Measurements from ENCODE around the gene EFHD1. TPM values are rescaled to one million over a fixed set of nuclear protein-coding genes. Genes with fewer than 3 reads are reported as not detected.
A peak's percentile ranks its signal among the peaks of the same experiment; 100 is the strongest.
"Not testable (repeated sequence)": the region's sequence is repeated elsewhere in the genome, so short reads cannot be mapped to it uniquely, and the experiment has no call there.

Gene EFHD1
- total RNA-seq, 5 donors from 2014 or later (not counting 1 experiment from before 2014, with no cell fraction given) = 0.93 to 3.0 (median 2.3) TPM

DNA sequence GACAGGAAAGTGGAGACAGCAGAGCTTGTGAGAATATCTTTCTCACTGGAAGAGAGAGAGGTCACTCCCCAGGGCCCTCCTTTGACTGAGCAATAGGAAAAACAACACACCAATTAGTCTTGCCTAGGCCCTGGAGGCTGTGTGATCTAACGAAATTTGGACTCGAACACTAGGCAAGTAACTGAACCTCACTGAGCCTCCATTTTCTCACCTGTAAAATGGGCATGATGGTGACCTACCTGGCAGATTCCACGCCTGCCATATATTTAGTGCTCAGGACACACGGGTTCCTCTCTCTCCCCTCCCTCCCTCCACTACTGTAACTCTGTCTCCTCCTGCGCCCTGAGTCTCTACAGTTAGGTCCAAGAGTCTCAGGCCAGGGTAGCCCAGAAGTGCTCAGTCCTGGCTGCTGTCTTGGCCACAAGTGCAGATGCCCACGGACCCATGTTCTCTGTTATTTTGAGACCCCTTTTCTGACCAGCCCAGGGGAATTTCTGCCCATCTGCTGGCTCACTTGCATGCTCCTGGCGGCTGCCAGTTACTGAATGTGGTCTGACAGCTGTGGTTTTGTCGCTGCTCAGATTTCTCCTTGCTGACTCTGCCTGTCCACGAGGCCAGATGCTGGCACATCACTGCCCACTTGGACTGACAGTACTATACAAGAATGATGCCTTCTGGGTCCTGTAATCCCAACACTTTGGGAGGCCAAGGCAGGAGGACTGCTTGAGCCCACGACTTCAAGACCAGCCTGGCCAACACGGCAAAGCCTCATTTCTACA lies 54.2 kb downstream of the EFHD1 start:
- H3K36me3 ChIP-seq (ENCODE audit: control insufficient read depth in 2 of 2, extremely low read depth in 1 of 2, insufficient read depth in 1 of 2, low read length in 1 of 2) = no peaks in the 10 kb centered on the region
- Mint-ChIP-seq H3K4me1 (no peaks in the 10 kb centered on the region), H3K27me3 (peaks cover 0 to 1% of the 10 kb centered on the region in 2 donors), H3K27ac (peak overlapping the region in 1 of 2 donors; percentile 28), H3K36me3 (no peaks in the 10 kb centered on the region), H3K9me3 (no peaks in the 10 kb centered on the region), H3K4me3 (no peak overlapping the region)
- H3K9me3 ChIP-seq = no peaks in the 10 kb centered on the region
- ATAC-seq (replicated peaks in 1 of 4) (no peak), DNase-seq (no peak)
- no peaks in the 10 kb centered on the region for H3K4me1 ChIP-seq (ENCODE audit: control insufficient read depth in 1 of 2, extremely low read depth in 1 of 2, insufficient read depth in 2 of 2, low read length in 2 of 2)
- no peak overlapping the region for H3K4me3 ChIP-seq (ENCODE audit: control insufficient read depth in 1 of 2, extremely low read depth in 1 of 2, low read length in 1 of 2)
- no peak overlapping the region for H3K27ac ChIP-seq (ENCODE audit: low read length)
- ChIA-PET POLR2A (interaction anchor here (0.6 to 0.7 kb wide), 2 partner anchors 141 to 197 kb away, joined by 3 to 7 read pairs; no protein-coding TSS in a partner anchor), CTCF (interaction anchor here in 1 of 2 donors (0.6 to 0.7 kb wide), 2 partner anchors 26 to 75 kb away, joined by 3 to 6 read pairs; no protein-coding TSS in a partner anchor)
- WGBS (ENCODE audit: insufficient coverage) = 68% methylated on average over 9 of the region's 11 CpGs
- H3K27me3 ChIP-seq (replicated peaks in 1 of 2; ENCODE audit: control insufficient read depth in 2 of 2, extremely low read depth in 1 of 2, insufficient read depth in 2 of 2, low read length in 1 of 2) = peaks cover 0 to 3% of the 10 kb centered on the region in 2 experiments

DNA sequence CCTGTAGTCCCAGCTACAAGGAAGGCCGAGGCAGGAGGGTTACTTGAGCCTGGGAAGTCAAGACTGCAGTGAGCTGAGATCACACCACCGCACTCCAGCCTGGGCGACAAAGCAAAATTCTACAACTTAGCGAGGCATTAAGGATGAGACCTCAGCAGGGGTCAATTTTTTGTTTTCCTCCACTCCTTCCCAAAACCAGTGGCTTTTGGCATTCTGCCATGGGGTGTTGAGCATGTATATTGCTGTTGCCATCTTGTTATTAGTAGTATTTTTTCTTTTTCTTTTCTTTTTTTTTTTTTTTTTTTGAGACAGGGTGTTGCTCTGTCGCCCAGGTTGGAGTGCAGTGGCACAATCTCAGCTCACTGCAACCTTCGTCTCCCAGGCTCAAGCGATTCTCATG lies 54.8 kb downstream of the EFHD1 start:
- Mint-ChIP-seq H3K9me3 (no peaks in the 10 kb centered on the region), H3K4me1 (no peaks in the 10 kb centered on the region), H3K4me3 (no peak overlapping the region), H3K27ac (no peak overlapping the region), H3K36me3 (no peaks in the 10 kb centered on the region), H3K27me3 (no peaks in the 10 kb centered on the region)
- POLR2A ChIA-PET = no interaction called here
- DNase-seq (no peak), ATAC-seq (replicated peaks in 1 of 4) (no peak)
- CTCF ChIA-PET = no interaction called here
- Histone ChIP-seq H3K36me3 (ENCODE audit: control insufficient read depth in 2 of 2, extremely low read depth in 1 of 2, insufficient read depth in 1 of 2, low read length in 1 of 2) (no peaks in the 10 kb centered on the region), H3K4me3 (ENCODE audit: control insufficient read depth in 1 of 2, extremely low read depth in 1 of 2, low read length in 1 of 2) (no peak overlapping the region), H3K27me3 (replicated peaks in 1 of 2; ENCODE audit: control insufficient read depth in 2 of 2, extremely low read depth in 1 of 2, insufficient read depth in 2 of 2, low read length in 1 of 2) (peaks cover 0 to 3% of the 10 kb centered on the region in 2 experiments), H3K4me1 (ENCODE audit: control insufficient read depth in 1 of 2, extremely low read depth in 1 of 2, insufficient read depth in 2 of 2, low read length in 2 of 2) (no peaks in the 10 kb centered on the region), H3K9me3 (no peaks in the 10 kb centered on the region), H3K27ac (ENCODE audit: low read length) (no peak overlapping the region)
- 96% methylated on average over 4 of the region's 7 CpGs for WGBS (ENCODE audit: insufficient coverage)

DNA sequence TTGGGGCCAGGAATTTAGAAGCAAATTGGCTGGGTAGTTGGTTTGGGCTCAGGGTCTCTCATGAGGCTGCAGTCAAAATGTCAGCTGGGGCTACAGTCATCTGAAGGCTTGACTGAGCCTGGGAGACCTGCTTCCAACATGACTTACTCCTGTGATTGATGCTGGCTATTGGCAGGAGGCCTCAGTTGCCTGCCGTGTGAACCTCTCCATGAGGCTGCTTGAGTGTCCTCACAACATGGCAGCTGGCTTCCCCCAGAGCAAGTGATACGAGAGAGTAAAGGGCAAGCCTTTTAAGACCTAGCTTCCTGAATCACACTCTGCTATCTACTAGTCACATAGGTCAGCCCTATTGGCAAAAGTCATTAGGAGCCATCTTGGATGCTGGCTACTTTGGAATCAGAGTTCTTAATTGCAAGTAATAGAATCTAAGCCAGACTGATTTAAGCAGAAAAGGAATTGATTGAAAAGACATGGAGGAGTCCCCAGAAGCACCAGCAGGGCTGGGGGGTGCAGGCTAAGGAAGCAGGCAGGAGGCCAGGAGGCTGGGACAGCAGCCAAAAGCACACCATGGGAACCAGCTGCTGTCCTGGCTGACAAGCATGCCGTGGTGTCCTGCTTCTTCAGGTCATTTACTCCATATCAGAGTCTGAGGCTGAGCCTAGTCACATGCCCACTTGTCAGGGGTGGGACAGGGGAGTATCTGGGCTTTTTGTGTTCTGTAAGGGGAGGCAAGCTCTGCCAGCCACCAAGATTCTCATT lies 55.9 kb downstream of the EFHD1 start:
- no peaks in the 10 kb centered on the region for H3K36me3 ChIP-seq (ENCODE audit: control insufficient read depth in 2 of 2, extremely low read depth in 1 of 2, insufficient read depth in 1 of 2, low read length in 1 of 2)
- POLR2A ChIA-PET = no interaction called here
- DNase-seq (no peak), ATAC-seq (replicated peaks in 1 of 4) (no peak)
- Mint-ChIP-seq H3K4me3 (no peak overlapping the region), H3K36me3 (no peaks in the 10 kb centered on the region), H3K9me3 (peaks cover 0 to under 1% (median 0%) of the 10 kb centered on the region in 3 donors), H3K27ac (no peak overlapping the region), H3K4me1 (no peaks in the 10 kb centered on the region), H3K27me3 (no peaks in the 10 kb centered on the region)
- H3K9me3 ChIP-seq = no peaks in the 10 kb centered on the region
- no peak overlapping the region for H3K27ac ChIP-seq (ENCODE audit: low read length)
- H3K4me3 ChIP-seq (ENCODE audit: control insufficient read depth in 1 of 2, extremely low read depth in 1 of 2, low read length in 1 of 2) = no peak overlapping the region
- WGBS (ENCODE audit: insufficient coverage) = no CpG with 5 or more reads among the region's 3 CpGs
- CTCF ChIA-PET = no interaction called here
- H3K27me3 ChIP-seq (replicated peaks in 1 of 2; ENCODE audit: control insufficient read depth in 2 of 2, extremely low read depth in 1 of 2, insufficient read depth in 2 of 2, low read length in 1 of 2) = no peaks in the 10 kb centered on the region
- no peaks in the 10 kb centered on the region for H3K4me1 ChIP-seq (ENCODE audit: control insufficient read depth in 1 of 2, extremely low read depth in 1 of 2, insufficient read depth in 2 of 2, low read length in 2 of 2)

DNA sequence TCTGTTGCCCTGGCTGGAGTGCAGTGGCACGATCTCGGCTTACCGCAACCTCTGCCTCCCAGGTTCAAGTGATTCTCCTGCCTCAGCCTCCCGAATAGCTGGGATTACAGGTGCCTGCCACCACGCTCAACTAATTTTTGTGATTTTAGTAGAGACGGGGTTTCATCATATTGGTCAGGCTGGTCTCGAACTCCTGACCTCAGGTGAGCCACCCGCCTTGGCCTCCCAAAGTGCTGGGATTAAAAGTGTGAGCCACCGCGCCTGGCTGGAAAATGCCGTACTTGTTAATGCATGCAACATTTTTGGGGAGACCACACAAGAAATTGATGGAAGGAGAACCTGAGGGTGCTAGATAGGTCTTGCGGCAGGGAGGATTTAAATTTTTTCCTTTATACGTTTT lies 57.7 kb downstream of the EFHD1 start:
- not testable (repeated sequence) for H3K4me1 Mint-ChIP-seq; H3K27ac Mint-ChIP-seq; H3K27me3 ChIP-seq (replicated peaks in 1 of 2; ENCODE audit: control insufficient read depth in 2 of 2, extremely low read depth in 1 of 2, insufficient read depth in 2 of 2, low read length in 1 of 2); H3K36me3 ChIP-seq (ENCODE audit: control insufficient read depth in 2 of 2, extremely low read depth in 1 of 2, insufficient read depth in 1 of 2, low read length in 1 of 2); H3K4me3 Mint-ChIP-seq; H3K27ac ChIP-seq (ENCODE audit: low read length); H3K27me3 Mint-ChIP-seq; H3K9me3 ChIP-seq; H3K36me3 Mint-ChIP-seq; DNase-seq; H3K4me1 ChIP-seq (ENCODE audit: control insufficient read depth in 1 of 2, extremely low read depth in 1 of 2, insufficient read depth in 2 of 2, low read length in 2 of 2); ATAC-seq (replicated peaks in 1 of 4); H3K4me3 ChIP-seq (ENCODE audit: control insufficient read depth in 1 of 2, extremely low read depth in 1 of 2, low read length in 1 of 2); H3K9me3 Mint-ChIP-seq
- WGBS (ENCODE audit: insufficient coverage) = 95% methylated on average over 7 of the region's 13 CpGs
- ChIA-PET CTCF (interaction anchor here in 1 of 2 donors (0.5 kb wide), 1 partner anchor 35 kb away, joined by 5 read pairs; no protein-coding TSS in a partner anchor), POLR2A (interaction anchor here in 1 of 2 donors (0.6 kb wide), 1 partner anchor 941 kb away, joined by 4 read pairs; no protein-coding TSS in a partner anchor)

DNA sequence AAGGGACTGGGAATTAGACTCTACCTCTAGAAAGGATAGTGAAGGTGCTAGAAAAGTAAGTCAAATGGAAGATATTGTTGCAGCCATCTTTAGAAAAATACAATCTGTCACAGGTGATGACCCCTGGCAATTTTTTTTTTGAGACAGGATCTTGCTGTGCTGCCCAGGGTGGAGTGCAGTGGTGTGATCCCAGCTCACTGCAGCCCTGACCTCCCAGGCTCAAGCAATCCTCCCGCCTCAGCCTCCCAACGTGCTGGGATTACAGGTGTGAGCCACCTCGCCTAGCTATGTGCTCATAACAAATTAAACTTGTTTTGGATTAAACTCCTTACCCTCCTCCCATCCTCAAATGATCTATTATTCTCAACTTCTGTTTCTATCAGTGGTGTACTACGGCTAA lies 59.9 kb downstream of the EFHD1 start:
- Histone ChIP-seq H3K27ac (ENCODE audit: low read length) (no peak overlapping the region), H3K36me3 (ENCODE audit: control insufficient read depth in 2 of 2, extremely low read depth in 1 of 2, insufficient read depth in 1 of 2, low read length in 1 of 2) (no peaks in the 10 kb centered on the region), H3K4me3 (ENCODE audit: control insufficient read depth in 1 of 2, extremely low read depth in 1 of 2, low read length in 1 of 2) (no peak overlapping the region), H3K27me3 (replicated peaks in 1 of 2; ENCODE audit: control insufficient read depth in 2 of 2, extremely low read depth in 1 of 2, insufficient read depth in 2 of 2, low read length in 1 of 2) (no peaks in the 10 kb centered on the region), H3K4me1 (ENCODE audit: control insufficient read depth in 1 of 2, extremely low read depth in 1 of 2, insufficient read depth in 2 of 2, low read length in 2 of 2) (peaks cover 7 to 10% of the 10 kb centered on the region in 2 experiments), H3K9me3 (no peaks in the 10 kb centered on the region)
- ATAC-seq (replicated peaks in 1 of 4) (no peak), DNase-seq (no peak)
- Mint-ChIP-seq H3K4me3 (no peak overlapping the region), H3K27ac (peak overlapping the region in 1 of 2 donors; percentile 0), H3K9me3 (peaks cover 0 to 9% (median 3%) of the 10 kb centered on the region in 3 donors), H3K36me3 (no peaks in the 10 kb centered on the region), H3K4me1 (peaks cover 6 to 11% (median 8%) of the 10 kb centered on the region in 3 donors), H3K27me3 (no peaks in the 10 kb centered on the region)
- 86% methylated on average over 3 of the region's 4 CpGs for WGBS (ENCODE audit: insufficient coverage)
- ChIA-PET CTCF (no interaction called here), POLR2A (no interaction called here)

DNA sequence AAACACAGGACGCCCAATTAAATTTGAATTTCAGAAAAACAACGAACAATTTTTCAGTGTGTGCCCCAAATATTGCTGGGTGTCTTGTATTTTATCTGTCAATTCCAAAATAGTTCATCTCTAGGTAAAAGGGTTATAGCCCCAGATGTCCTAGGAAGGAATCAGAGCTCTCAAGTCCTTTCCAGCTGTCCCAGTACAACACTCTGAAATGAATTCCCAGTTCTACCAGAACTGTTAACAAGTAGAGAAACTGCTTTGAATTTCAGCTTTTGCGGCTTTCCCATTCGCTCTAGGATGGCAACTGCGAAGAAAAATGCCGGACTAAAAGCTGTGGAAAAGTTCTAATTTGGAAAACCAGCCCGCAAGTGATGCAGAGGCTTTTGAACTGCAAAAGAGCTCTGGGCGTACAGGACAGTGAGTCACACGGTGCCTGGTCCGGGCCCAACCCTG lies 63.2 kb downstream of the EFHD1 start:
- DNase-seq (no peak), ATAC-seq (replicated peaks in 1 of 4) (peak in 1 of 4 experiments; percentile 4)
- Mint-ChIP-seq H3K4me1 (peaks cover 30 to 37% (median 32%) of the 10 kb centered on the region in 3 donors), H3K9me3 (peaks cover 0 to 9% (median 3%) of the 10 kb centered on the region in 3 donors), H3K27me3 (no peaks in the 10 kb centered on the region), H3K36me3 (peaks cover 16% of the 10 kb centered on the region), H3K4me3 (peak overlapping the region; percentile 89 to 93 (median 93)), H3K27ac (peak overlapping the region; percentile 70 to 72)
- 46% methylated on average over 8 of the region's 10 CpGs for WGBS (ENCODE audit: insufficient coverage)
- CTCF ChIA-PET = no interaction called here
- Histone ChIP-seq H3K36me3 (ENCODE audit: control insufficient read depth in 2 of 2, extremely low read depth in 1 of 2, insufficient read depth in 1 of 2, low read length in 1 of 2) (peaks cover 0 to 2% of the 10 kb centered on the region in 2 donors), H3K27me3 (replicated peaks in 1 of 2; ENCODE audit: control insufficient read depth in 2 of 2, extremely low read depth in 1 of 2, insufficient read depth in 2 of 2, low read length in 1 of 2) (no peaks in the 10 kb centered on the region), H3K9me3 (no peaks in the 10 kb centered on the region), H3K4me3 (ENCODE audit: control insufficient read depth in 1 of 2, extremely low read depth in 1 of 2, low read length in 1 of 2) (peak overlapping the region; percentile 42 to 91), H3K4me1 (ENCODE audit: control insufficient read depth in 1 of 2, extremely low read depth in 1 of 2, insufficient read depth in 2 of 2, low read length in 2 of 2) (peaks cover 25 to 26% of the 10 kb centered on the region in 2 experiments), H3K27ac (ENCODE audit: low read length) (peak overlapping the region; percentile 49)
- POLR2A ChIA-PET = no interaction called here
